AG09309 (cell line): ENCODE data around the gene TNS1.

Experiments
- DNase-seq: peaks from one replicate; pipeline ENCODE4 v3.0.0-alpha.2; 2010; ENCODE audit warnings: low read depth
- H3K4me3 ChIP-seq: 2 replicates; pipeline ENCODE4 v1.5.1; 2011; ENCODE audit warnings: mild to moderate bottlenecking, low read depth, low read length, moderate library complexity; ENCODE audit not compliant: control insufficient read depth
- TF ChIP-seq, protein P1 (sequence below): IDR thresholded peaks from 2 replicates; pipeline ENCODE4 v1.5.1; 2011; ENCODE audit warnings: mild to moderate bottlenecking, low read depth, low read length, inconsistent platforms; ENCODE audit not compliant: insufficient read depth, control insufficient read depth; ENCODE audit errors: missing control alignments

The TNS1 gene

DNA sequence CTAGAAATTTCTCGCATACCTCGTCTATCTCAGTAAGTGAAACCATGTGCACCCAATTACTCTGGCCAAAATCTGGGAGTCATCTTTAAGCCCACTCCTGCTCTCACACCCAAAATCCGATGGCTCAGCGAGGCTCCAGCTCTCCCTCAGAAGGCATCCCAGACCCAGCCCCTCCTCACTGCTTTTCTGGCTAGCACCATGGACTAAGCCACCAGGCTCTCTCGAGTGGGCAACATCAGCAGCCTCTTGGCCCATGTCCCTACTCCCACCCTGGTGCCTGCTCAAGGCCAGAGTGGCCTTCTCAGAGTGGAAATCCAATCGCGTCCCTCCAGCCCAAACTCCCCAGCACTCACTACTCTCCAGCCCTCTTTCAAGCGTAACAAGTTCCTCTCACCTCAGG, 27.2 kb downstream of the TNS1 start:
- no peak for DNase-seq
- TF ChIP-seq, protein P1, sequence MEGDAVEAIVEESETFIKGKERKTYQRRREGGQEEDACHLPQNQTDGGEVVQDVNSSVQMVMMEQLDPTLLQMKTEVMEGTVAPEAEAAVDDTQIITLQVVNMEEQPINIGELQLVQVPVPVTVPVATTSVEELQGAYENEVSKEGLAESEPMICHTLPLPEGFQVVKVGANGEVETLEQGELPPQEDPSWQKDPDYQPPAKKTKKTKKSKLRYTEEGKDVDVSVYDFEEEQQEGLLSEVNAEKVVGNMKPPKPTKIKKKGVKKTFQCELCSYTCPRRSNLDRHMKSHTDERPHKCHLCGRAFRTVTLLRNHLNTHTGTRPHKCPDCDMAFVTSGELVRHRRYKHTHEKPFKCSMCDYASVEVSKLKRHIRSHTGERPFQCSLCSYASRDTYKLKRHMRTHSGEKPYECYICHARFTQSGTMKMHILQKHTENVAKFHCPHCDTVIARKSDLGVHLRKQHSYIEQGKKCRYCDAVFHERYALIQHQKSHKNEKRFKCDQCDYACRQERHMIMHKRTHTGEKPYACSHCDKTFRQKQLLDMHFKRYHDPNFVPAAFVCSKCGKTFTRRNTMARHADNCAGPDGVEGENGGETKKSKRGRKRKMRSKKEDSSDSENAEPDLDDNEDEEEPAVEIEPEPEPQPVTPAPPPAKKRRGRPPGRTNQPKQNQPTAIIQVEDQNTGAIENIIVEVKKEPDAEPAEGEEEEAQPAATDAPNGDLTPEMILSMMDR, result no peak
- H3K4me3 ChIP-seq, result no peak overlapping the region

DNA sequence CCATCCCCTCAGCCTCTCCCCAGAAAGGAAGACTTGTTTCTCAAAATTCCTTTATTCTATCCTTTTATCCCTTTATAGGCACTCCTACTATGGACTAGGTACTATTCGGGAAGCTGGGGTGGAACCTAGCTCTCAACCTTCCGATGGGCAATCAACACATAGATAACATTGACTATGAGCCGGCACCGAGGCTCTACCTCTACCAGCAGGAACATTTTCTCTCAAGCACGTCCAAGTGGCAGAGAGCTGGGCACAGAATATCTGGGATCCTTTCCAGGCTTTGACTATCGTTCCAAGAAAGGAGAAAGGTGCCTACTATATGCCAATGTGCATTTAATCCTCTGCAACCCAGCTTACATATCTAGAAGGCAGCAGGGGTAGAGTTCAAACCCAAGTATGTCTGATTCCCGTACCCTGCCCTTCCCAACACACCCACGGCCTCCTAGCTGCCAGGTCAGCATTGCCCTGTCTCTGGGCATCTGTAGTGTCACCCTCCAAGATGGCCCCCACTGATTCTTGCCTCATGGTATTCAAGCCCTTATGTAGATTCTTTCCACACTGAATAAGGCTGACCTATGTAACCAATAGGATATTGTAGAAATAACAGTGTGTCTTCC, 28.3 kb downstream of the TNS1 start:
- TF ChIP-seq, protein P1, result no peak
- DNase-seq, result no peak
- no peak overlapping the region for H3K4me3 ChIP-seq

DNA sequence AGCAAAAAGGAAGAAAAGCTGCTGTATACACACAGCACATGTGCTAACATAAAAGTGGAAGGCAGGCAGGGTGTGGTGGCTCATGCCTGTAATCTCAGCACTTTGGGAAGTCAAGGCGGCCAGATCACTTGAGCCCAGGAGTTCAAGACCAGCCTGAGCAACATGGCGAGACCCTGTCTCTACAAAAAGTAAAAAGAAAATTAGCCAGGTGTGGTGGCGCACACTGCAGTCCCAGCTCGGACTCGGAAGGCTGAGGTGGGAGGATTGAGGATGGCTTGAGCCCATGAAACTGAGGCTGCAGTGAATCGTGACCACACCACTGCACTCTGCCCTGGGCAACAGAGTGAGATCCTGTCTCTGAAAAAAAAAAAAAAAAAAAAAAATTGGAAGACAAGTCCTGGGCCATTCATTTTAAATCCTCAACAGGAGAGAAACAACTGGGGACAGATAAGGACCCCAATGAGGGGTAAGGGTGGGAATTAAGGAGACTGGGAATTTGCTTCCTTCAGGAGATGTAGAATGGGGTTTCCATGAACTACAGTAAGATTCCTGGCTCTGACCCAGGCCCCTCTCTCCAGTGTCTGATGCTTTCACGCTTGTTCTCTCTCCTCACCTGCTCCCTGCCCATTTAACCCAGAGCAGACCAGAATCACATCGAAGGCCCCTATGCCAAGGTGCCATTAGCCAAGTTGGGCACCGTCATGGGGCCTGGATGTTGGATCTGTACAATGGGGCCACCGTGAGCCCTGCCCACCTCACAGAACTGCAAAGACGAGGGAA, 29.6 kb downstream of the TNS1 start:
- TF ChIP-seq, protein P1, result no peak
- no peak overlapping the region for H3K4me3 ChIP-seq
- DNase-seq, result no peak

DNA sequence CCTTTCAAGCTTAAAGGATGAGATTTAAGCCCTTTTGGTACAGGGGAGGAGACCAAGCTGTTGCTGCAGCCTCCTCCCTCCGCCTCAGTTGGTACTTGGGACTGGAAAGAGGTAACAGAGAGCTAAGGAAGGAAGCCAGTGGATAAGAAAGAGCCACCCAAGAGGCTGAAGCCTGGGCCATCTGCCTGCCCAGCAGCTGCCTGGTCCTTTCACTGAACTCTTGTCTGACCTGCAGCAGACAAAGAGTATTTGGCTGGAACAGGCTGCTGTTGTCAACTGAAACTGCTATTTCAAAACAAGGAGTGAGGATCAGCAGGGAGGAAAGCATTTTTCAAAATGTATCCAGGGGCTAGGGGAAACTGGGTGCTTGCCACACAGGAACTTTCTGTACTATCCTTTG, 30.3 kb downstream of the TNS1 start:
- TF ChIP-seq, protein P1, result no peak
- H3K4me3 ChIP-seq, result no peak overlapping the region
- DNase-seq, result no peak

DNA sequence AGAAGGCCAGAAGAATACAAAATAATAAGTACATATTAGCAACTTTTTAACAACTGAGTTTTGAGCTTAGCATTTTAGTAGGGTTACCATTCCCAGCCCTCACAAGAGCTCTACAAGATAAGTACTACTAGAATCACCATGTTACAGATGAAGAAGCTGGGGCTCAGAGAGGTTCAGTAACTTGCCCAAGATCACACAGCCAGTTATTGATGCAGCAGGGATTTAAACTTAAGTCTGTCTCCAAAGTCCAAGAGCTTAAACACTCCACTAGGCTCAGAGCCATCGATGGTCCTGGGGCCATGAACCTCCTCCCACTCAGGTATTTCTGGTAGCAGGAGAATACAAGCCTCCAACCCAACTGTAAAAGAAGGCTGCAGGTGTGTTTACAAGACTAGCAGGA, 30.8 kb downstream of the TNS1 start:
- TF ChIP-seq, protein P1, result no peak
- DNase-seq, result no peak
- H3K4me3 ChIP-seq, result no peak overlapping the region

DNA sequence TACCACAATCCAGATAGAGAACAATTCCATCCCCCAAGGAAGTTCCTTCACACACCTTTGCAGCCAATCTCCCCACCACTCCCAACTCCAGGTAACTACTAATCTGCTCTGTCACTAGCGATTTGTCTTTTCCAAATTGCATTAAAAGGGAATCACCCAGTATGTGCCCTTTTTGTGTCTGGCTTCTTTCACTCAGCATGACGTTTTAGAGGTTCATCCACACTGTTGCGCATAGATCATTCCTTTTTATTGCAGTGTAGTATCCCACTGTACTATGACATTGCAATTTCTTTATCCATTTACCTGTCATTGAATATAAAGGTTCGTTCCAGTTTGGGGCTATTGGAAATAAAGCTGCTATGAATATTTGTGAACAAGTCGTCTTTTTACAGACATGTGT, 31.6 kb downstream of the TNS1 start:
- H3K4me3 ChIP-seq, result no peak overlapping the region
- no peak for DNase-seq
- TF ChIP-seq, protein P1, result no peak
